SIG-M5 treated with dmso at 0.1 percent for 504 hours (cell line): ENCODE measurements around the gene KRT4.
"Not testable (repeated sequence)": the region's sequence is repeated elsewhere in the genome, so short reads cannot be mapped to it uniquely, and the experiment has no call there.

Experiments used
- DNase-seq: peaks from one replicate; lab custom pipeline; 2025; ENCODE audit not compliant: unreplicated experiment; lab: John Stamatoyannopoulos, UW

Gene KRT4

DNA sequence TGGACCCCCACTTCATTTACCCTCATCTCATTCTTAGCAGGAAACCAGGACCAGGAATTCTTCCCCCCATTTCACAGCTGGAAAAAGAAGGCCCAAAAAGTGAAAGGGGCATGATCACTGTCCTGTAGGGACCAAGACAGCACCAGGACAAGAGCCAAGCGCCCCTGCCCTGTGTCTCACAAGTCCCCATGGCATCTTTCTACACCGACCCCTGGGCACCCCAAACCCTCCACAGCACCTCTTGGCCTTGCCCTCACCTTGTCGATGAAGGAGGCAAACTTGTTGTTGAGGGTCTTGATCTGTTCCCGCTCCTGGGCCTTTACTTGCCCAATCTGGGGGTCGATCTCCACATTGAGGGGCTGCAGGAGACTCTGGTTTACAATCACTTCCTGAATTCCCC is 37.5 kb downstream of the KRT4 start:
- no peak for DNase-seq

DNA sequence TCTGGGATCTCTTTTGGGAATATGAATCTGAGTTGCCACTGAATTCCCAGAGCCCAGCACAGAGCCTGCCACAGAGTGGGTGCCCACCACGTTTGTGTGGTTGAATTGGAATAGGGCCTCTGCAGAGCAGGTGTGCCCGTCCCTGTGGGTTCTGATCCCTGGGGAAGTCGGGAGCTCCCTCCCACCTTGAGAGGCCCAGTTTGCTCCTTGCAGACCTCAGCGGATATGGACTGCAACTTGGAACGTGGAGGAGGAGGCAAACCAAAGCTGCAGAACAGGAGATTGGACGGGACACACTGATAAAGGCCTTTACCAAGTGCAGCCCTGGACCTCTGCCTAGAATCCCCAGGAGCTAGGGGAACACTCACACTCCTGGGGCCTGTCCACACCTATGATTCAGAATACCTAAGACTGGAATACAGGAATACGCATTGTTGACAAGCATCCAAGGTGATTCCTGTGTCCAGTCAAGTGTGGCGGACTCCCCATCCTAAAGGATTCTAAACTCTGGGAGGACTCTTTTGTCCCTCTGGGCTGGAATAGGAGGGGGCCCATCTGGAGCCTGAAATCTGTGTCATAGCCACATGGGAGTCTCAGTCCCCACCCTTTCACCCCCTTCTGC is 39.2 kb downstream of the KRT4 start:
- no peak for DNase-seq

DNA sequence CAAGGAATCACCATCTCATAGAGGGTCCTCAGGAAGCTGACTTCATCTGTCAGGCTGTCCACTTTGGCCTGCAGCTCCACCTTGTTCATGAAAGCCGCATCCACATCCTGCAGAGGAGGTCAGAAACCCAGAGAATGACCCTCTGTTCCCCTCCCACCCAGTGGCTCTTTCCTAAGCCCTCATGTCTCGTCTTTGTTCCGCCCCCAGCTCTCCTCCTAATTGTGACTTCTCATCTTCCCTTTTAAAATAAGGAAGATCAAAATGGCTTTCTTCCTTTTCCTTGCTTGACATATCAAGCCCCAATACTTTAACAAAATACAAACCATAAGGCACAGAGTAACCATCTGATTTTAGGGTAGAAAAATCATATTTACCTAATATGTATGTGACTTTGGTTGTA is 41.1 kb downstream of the KRT4 start:
- no peak for DNase-seq

DNA sequence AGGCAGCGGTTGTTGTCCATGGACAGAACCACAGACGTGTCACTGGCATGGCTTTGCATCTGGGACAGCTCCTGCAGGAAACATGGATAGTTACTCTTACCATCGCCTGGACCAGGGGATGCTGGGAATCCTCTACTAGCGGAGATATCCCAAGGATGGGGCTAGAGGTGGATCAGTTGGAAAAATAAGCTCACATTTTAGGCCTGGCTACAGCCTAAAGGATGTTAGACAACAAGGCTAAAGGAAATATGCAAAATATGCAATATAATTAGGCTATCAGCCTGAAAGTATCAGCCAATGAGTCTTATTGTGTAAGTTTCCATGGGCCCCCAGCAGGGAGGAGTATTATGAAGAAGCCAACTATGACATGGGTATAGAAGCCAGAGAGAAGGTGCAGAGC is 41.7 kb downstream of the KRT4 start:
- no peak for DNase-seq

DNA sequence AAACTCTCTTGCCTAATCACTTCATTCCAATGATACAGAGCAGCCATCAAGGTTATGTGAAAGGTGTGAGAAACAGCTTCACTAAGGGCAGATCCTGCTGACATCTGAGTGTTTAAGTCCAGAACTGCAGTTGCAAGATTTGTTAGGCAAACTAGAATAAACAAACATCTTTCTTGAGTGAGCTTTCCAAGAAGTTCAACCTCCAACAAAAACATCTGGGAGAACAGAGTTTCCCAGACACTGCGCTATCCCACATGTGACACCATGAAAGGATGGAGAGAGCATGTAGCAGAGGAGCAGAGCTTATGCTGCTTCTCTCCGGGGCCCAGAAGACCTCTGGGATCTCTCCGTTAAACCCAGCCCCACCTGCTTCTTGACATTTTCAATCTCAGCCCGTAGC is 42.4 kb downstream of the KRT4 start:
- no peak for DNase-seq

DNA sequence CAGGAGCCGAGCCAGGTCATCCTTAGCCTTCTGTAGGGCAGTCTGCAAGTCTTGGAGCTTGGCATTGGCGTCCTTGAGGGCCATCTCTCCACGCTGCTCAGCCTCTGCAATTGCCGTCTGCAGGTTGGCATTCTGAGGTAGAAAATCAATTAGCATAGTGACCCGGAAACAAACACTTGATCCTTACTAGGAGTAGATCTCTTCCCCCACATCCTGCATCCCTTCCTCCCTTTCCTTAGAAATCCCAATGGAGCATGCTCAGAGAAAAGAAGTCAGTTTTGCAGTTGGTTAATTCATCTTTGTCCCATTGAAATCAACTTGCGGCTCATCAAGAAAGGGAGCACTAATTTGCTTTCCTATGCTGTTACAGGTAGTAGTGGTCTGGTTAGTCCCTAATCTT is 42.8 kb downstream of the KRT4 start:
- DNase-seq: no peak

DNA sequence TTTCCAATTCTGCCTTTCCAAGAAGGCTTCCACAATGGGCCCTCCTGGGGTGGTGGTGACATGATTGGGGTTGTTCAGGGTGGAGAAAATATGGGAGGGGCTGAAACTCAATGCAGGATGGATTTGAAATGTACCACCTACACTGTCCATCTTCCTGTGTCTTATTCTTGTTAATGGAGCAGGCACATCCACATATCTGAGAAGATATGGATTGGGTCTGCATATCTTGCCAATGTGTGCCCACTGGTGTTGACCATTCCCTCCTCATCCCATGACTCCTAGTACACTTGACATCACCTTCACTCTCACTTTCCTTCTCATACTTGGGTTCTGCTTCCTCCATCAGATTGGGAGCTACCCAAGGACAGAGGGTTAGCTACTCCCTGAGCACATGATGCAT is 44.0 kb downstream of the KRT4 start:
- DNase-seq: no peak

DNA sequence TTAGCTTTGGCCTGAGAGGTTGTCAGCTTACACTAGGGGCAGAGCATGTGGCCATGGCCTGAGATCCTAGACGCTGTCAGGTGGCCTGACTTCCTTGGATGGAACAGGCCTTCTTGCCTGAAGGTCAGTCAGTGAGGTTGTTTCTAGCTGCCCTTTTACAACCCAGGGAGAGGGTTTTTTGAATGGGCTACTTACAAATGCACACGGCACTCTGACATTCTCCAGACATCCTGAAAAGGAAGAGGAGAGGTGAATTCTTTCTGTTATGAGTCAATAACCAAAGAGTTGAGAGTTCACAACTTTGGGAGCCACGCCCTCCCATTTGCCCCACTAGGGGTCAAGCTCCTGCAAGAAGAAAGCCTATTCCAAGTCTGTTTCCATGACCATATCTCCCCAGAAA is 44.6 kb downstream of the KRT4 start:
- DNase-seq: no peak

DNA sequence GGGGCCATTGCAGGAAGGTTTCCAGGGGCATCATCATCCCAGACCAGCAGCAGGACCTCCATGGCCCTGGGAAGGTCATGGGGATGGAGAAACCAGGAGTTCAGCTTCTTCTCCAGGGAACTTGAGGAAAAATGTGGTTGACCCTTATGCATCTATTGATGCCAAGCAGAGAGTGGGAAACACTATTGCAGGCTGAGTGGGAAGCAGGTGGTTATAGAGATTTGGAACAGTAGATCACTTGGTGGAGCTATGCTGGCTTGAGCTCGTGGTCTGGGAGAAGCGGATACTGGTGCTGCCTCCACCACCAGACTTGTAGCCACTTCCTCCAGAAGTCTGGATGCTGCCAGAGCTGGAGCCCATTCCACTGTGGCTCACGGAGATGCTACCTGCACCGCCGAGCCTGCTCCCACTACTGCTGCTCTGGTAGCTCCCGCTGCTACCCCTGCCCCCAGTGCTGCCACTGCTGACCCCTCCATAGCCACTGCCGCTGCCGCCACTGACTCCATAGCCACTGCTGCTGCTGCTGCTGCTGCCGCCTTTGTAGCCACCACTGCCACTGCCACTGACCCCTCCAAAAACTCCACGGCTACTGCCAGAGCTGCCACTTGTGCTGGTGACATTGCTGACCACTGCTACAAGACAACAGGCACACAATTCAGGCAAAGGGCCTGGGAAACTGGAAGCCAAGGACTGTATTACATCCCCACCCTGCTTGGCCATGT is 45.3 kb downstream of the KRT4 start:
- no peak for DNase-seq

DNA sequence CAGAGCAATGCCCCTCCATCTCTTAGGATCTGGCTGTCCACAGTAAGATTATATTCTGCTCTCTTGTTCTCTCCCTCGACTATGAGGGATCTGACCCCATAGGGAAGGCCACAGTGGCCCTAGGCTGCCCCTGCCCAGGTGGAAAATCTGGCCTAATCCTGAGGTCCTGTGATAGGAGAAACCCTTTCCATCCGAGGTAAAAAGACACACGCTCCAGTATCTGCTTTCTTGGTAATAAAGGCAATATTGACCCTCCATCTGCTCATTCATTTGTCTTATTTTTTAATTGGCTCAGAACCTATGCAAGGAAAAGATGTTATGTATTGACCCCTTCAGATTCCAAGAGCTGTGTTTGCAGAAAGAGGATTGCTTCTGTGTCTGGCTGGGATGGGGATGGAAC is 46.5 kb downstream of the KRT4 start:
- no peak for DNase-seq

DNA sequence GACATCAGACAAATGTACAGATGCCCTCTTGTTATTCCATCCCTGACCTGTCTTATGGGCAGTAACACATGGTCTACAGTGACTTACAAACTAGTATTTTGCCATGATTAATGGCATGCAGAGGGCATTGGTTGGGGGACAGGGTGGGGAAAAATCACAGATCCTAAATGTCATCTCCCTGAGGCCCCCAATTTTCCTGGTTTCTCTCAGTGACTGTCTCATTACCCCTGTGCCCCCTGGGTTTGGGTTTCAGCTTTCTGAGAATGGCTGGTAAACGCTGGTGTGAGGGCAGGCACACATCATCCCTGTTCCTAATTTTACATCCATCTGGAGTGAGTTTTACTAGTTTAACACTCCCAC is 46.9 kb downstream of the KRT4 start:
- no peak for DNase-seq

DNA sequence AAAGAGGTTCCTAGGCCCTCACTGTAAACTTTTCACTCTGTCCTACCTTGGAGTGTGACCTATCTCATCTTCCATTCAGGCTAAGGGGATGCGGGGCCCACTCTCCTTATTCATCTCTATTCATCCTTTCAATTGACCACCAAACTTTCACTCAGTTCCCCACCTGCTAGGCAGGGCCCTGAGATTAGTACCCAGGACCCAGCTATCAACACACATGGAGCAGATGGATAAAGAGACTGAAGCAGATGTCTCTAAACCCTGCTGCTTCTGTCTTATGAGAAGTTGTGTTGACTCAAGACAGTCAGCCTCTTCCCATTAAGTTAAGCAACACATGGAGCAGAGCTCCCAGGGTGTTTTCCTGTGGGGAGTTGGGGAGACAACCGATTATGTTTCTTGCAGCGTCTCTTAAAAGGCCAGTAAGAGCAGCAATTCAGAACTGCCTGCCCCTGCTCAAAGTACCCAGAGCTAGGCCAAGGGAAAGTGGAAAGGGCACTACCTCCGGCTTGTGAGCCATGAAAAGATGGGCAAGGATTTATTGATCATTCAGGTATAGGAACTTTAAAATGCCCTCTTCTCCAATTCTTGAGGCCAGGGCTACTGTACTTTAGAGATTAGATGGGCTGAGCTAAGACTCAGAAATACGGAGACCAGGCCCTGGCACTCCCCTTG is 47.4 kb downstream of the KRT4 start:
- no peak for DNase-seq

DNA sequence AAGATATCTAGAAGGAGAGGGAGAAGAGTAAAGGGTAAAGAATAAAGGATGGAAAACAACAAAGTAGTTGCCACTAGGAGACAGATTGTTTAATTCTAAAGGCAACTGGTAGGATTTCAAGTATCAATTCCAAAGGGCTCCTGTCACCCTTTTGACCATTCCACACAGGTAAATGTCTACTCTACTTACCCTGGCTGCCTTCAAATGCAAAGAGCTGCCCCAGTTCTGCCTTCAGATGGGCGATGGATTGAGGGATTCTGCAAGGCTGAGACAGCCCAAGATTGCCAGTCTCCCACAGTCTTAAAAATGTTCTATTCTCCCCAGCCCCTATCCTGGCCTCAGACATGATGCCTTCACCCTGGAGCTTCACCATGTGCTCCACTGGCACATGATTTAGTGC is 48.2 kb downstream of the KRT4 start:
- DNase-seq: no peak

DNA sequence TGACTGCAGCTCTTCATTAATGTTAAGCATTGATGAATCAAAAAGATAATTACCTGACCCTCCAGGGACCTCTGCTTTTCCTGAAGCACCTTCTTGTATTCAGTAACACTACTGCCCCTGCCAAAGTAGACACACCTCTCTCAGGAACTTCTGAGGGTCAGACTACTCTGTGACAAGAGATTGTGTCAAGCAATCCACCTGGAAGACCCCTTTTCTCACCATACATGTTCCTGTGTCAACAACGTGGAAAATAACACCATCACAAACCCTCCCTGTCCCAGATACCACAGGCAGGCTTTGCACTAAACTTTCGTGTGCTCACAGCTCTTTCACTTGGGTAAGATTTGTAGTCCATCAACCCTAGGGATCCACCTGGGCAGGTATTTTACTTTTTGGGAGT is 49.9 kb downstream of the KRT4 start:
- DNase-seq: no peak

DNA sequence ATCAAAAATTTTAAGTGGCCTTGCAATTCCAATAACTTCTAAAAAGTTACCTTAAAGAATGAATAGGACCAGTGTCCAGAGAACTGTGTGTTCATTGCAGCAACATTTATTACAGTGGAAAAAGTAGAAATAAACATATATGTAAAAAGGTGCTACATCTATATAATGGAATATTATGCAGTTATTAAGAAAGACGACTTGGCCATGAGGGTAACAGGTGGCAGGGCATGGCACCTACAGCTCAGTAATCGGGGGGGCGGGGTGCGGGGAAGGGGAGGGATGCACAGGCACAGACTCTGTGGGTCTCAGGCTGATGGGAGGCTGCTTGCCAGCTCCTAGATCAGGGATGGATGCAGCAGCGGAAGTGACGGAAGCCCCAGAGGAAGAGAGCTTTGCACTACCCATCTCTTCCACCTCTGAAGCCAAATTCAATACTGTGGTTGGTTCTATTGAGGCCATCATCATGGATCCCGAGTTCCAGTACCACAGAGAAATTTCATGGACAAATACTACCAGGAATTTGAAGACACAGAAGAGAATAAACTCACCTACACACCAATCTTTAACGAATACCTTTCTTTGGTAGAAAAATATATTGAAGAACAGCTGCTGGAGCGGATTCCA is 50.8 kb downstream of the KRT4 start:
- no peak for DNase-seq

DNA sequence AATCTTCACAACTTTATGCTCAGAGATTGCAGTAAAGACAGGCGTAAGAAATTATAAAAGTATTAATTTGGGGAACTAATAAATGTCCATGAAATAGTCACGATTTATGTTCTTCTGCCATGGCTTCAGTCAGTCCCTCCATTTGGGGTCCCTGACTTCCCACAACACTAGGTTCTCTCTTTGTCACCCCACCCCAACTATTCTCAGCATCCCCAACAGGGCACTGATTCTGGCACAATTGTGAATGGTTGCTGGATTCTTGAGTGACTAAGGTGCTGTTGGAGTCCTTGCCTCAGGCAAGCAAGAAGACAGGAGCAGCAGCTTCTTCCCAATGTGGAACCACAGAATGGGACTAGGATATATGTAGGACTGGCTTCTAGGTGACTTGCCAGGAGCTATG is 52.1 kb downstream of the KRT4 start:
- DNase-seq: no peak

DNA sequence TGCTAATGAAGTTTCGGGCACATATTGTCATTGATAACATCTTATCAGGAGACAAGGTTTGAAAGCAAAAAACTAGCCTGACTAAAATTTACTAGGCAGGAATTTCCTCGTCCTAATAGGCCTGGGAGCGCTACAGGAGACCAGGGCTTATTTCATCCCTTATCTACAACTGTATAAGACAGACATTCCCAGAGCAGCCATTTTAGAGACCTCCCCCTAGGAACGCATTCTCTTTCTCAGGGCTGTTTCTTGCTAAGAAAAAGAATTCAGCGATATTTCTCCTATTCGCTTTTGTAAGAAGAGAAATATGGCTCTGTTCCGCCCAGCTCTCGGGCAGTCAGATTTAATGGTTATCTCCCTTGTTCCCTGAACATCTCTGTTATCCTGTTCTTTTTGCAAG is 52.7 kb downstream of the KRT4 start:
- DNase-seq: not testable (repeated sequence)

DNA sequence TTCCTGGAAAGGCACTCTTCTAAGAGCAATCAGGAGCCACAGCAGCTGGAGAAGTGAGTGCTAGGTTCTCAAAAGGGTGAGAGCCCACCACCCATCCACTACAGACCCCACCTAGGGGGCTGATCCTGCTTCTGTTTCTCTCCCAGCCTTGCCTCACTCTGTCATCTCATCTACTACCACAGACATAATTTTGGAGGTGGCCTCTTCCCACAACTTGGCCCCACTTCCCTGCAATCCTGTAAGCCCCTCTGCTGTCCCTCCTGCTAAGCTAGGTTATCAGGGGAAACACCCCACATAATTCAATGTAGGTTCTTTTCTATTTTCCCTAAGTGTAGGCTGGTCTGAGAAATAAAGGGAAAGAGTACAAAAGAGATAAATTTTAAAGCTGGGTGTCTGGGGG is 53.3 kb downstream of the KRT4 start:
- DNase-seq: no peak

DNA sequence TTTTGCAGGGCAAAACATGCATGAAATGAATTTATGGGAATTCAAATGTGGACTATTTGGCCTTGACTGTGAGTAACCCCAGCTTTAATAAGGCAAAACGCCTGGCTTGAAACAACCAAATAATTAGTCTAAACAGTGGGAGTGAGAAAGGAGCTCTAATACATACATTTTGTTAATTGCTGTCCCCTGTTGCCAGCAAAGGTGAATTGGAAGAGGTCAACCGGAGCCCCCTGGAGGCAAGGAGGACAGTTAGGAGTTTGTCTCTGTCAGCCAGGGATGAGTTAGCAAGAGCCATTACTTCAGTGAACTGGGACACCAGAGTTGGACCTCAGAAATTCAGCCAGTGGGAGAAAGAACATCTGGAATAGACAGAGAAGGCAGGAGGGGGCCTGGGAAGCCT is 54.2 kb downstream of the KRT4 start:
- DNase-seq: no peak

DNA sequence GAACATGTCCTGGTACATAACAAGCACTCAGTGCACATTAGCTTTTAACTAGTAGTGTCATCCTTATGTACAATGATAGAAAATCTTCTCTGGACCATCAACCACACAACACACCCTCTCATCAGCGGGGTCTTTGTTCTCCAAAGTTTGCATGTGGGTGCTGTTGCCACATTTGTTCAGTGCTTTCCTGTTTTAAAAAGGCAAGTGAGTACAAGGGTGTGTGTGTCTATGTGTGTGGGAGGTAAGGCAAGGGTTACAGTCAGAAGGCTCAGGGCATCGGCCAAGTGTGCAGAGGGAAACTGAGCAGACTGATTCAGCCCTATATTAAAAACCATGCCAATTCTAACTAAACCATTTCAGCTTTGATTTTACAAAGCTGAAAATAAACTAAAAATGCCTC is 54.7 kb downstream of the KRT4 start:
- DNase-seq: no peak

DNA sequence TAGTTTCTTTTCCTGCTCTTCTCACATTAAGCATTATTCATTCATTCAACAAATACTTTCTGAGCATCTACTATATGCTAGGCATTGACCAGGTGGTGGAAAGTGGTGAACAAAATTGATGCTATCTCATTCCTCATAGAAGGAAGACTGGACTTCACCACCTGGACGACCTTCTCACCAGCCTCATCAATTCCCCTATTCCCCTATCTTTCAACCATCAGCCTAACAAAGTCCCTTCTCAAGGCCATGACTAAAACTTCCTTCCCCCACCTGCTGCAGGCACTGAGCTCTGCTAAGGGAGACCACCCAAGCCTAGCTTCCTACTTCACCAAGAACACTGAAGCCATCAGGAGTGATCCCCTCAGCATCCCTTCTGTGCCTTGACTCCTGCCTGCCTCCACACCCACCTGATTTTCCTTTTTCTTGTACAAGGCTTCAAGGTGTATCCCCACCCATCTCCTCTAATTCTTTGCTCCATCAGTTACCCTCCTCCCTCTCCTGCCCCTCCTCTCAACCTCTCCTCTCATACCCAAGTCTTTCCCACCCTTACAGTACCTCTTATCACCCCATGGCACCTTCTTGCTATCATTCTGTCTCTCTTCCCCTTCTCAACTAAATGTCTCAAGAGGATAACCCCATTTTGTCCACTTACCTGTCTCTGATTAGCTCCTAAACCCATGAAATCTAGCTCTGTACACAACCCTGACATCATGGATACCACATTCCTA is 56.3 kb downstream of the KRT4 start:
- DNase-seq: no peak
